ENCODE results near the gene PDILT. TPM values are rescaled to one million over a fixed set of nuclear protein-coding genes. Genes with fewer than 3 reads are reported as not detected.

The PDILT gene
- total and polyA plus RNA-seq, 2 of the 8 experiments (the other 6 are each of a cell fraction or from before 2014, with no cell fraction given): not detected

- Histone ChIP-seq H2BK15ac (ENCODE audit: low read length) (no peak overlapping the region), H3K4me1 (replicated peaks in 1 of 4; ENCODE audit: control insufficient read depth in 3 of 4, insufficient read depth in 4 of 4, low read length in 3 of 4) (peaks cover 0 to 3% (median 0%) of the 10 kb centered on the region in 4 experiments; a peak in 3 of 7 replicates), H4K5ac (ENCODE audit: insufficient read length, low read depth, low read length) (no peak overlapping the region), H3K56ac (replicated peaks; ENCODE audit: insufficient read length, low read depth, low read length) (no peak overlapping the region), H3K4ac (replicated peaks; ENCODE audit: insufficient read length, low read depth, low read length) (no peak overlapping the region), H4K20me1 (replicated peaks in 1 of 2; ENCODE audit: control insufficient read depth in 1 of 2, insufficient read depth in 2 of 2, low read length in 2 of 2) (no peaks in the 10 kb centered on the region), H2AFZ (ENCODE audit: low read length) (no peak overlapping the region), H3K27me3 (replicated peaks in 1 of 4; ENCODE audit: control insufficient read depth in 3 of 4, extremely low read depth in 1 of 4, insufficient read depth in 3 of 4, low read length in 3 of 4) (no peaks in the 10 kb centered on the region), H3K36me3 (ENCODE audit: control insufficient read depth in 2 of 4, insufficient read depth in 4 of 4, low read length in 3 of 4) (no peaks in the 10 kb centered on the region), H4K91ac (replicated peaks; ENCODE audit: insufficient read length, low read length) (no peak overlapping the region), H3K14ac (ENCODE audit: insufficient read length) (no peak overlapping the region), H3K23ac (ENCODE audit: insufficient read length) (no peak overlapping the region), H2BK5ac (ENCODE audit: low read depth, low read length) (no peak overlapping the region), H3K9ac (replicated peaks in 1 of 4; ENCODE audit: extremely low read depth in 1 of 4, low read depth in 3 of 4, low read length in 3 of 4) (no peak overlapping the region), H3K27ac (ENCODE audit: low read depth, low read length) (no peak overlapping the region), H2AK5ac (ENCODE audit: low read depth, low read length) (no peak overlapping the region), H4K8ac (ENCODE audit: extremely low read depth, insufficient read depth, low read length) (no peak overlapping the region), H3K4me3 (ENCODE audit: extremely low read depth in 1 of 4, insufficient read depth in 2 of 4, low read depth in 3 of 4, low read length in 4 of 4) (no peak overlapping the region), H2BK120ac (replicated peaks; ENCODE audit: low read depth, low read length) (no peak overlapping the region), H2BK20ac (ENCODE audit: low read length) (no peak overlapping the region), H3K9me3 (ENCODE audit: insufficient read depth in 2 of 2, low read depth in 1 of 2, low read length in 1 of 2) (no peaks in the 10 kb centered on the region), H3K79me1 (ENCODE audit: low read depth, low read length) (no peaks in the 10 kb centered on the region), H3K4me2 (ENCODE audit: insufficient read depth in 1 of 2, low read depth in 2 of 2, low read length in 2 of 2) (no peak overlapping the region), H3K18ac (ENCODE audit: extremely low read depth, low read length) (no peak overlapping the region), H2BK12ac (ENCODE audit: low read depth, low read length) (no peak overlapping the region), H3K23me2 (ENCODE audit: low read depth, low read length) (no peaks in the 10 kb centered on the region), H3K79me2 (ENCODE audit: control insufficient read depth in 1 of 2, insufficient read depth in 2 of 2, low read length in 2 of 2) (no peaks in the 10 kb centered on the region)
- POLR2A ChIA-PET (ENCODE audit: partially characterized antibody): no interaction called here
- CTCF ChIA-PET (ENCODE audit: partially characterized antibody): no interaction called here
- no peak for FAIRE-seq
- DNase-seq (ENCODE audit: low read depth in 1 of 2, low spot score in 2 of 2): no peak
- TF ChIP-seq ZNF274 (IDR thresholded peaks at IDR 0.05; ENCODE audit: borderline replicate concordance, extremely low read depth, low read length): no peak
- TF ChIP-seq CEBPB (IDR thresholded peaks at IDR 0.05; ENCODE audit: low read depth, low read length): no peak
- WGBS, 2 experiments (ENCODE audit: extremely low coverage in 1 of 2, insufficient coverage in 1 of 2, insufficient read length in 1 of 2, insufficient replicate concordance in 2 of 2, low coverage in 1 of 2, low lambda C conversion rate in 2 of 2, missing lambda C conversion rate in 1 of 2): 97% methylated on average over 2 of the region's 2 CpGs; no CpG with 5 or more reads in 1 of the 2 experiments
Observed at GRCh38 chr16:20411055-20411454, 6.5 kb upstream of the PDILT start.

Measured in H1 (cell line).